ENCODE data around the gene GNG4. TPM values are rescaled to one million over a fixed set of nuclear protein-coding genes. Genes with fewer than 3 reads are reported as not detected.
"Not testable (repeated sequence)": the region's sequence is repeated elsewhere in the genome, so short reads cannot be mapped to it uniquely, and the experiment has no call there.

Gene GNG4
- total RNA-seq, 1 experiment from 2014 or later = 0.25 TPM

GRCh38 chr1:235650341-235651169 lies 971 bp upstream of the GNG4 start:
- no peak for DNase-seq (ENCODE audit: extremely low read depth, low read depth)

- peak; percentile 46 for DNase-seq (ENCODE audit: extremely low read depth, low read depth)
These were observed 623 bp downstream of the GNG4 start for GRCh38 chr1:235648954-235649367.

- no peak for DNase-seq (ENCODE audit: extremely low read depth, low read depth)
These were observed 1.1 kb downstream of the GNG4 start for GRCh38 chr1:235648407-235648907.

- DNase-seq (ENCODE audit: extremely low read depth, low read depth) = not testable (repeated sequence)
These were observed 2.0 kb downstream of the GNG4 start for GRCh38 chr1:235647537-235647936.

GRCh38 chr1:235646463-235646862 lies 3.1 kb downstream of the GNG4 start:
- no peak for DNase-seq (ENCODE audit: extremely low read depth, low read depth)

- DNase-seq (ENCODE audit: extremely low read depth, low read depth) = no peak
These were observed 4.8 kb downstream of the GNG4 start for GRCh38 chr1:235644693-235645305.

GRCh38 chr1:235643837-235644692 lies 5.5 kb downstream of the GNG4 start:
- DNase-seq (ENCODE audit: extremely low read depth, low read depth) = no peak

- no peak for DNase-seq (ENCODE audit: extremely low read depth, low read depth)
These were observed 6.6 kb downstream of the GNG4 start for GRCh38 chr1:235642943-235643371.

GRCh38 chr1:235642011-235642942 lies 7.3 kb downstream of the GNG4 start:
- no peak for DNase-seq (ENCODE audit: extremely low read depth, low read depth)

GRCh38 chr1:235640580-235640979 lies 9.0 kb downstream of the GNG4 start:
- no peak for DNase-seq (ENCODE audit: extremely low read depth, low read depth)

- no peak for DNase-seq (ENCODE audit: extremely low read depth, low read depth)
These were observed 10.1 kb downstream of the GNG4 start for GRCh38 chr1:235639226-235640205.

- not testable (repeated sequence) for DNase-seq (ENCODE audit: extremely low read depth, low read depth)
These were observed 11.0 kb downstream of the GNG4 start for GRCh38 chr1:235638612-235639011.

GRCh38 chr1:235637756-235638534 lies 11.6 kb downstream of the GNG4 start:
- no peak for DNase-seq (ENCODE audit: extremely low read depth, low read depth)

GRCh38 chr1:235635938-235636662 lies 13.5 kb downstream of the GNG4 start:
- no peak for DNase-seq (ENCODE audit: extremely low read depth, low read depth)

GRCh38 chr1:235632506-235633401 lies 16.8 kb downstream of the GNG4 start:
- peak; percentile 25 for DNase-seq (ENCODE audit: extremely low read depth, low read depth)

GRCh38 chr1:235631816-235632215 lies 17.8 kb downstream of the GNG4 start:
- DNase-seq (ENCODE audit: extremely low read depth, low read depth) = no peak

Measured in NCI-H460 (cell line).